OCI-LY1 (cell line): ENCODE results near the gene ZNF502.

Experiments
- H2AFZ ChIP-seq: fragments of 200-600 bp; sonication (generic), shearing (Covaris generic); 2 replicates; pipeline ENCODE4 v1.6.0; 2014; ENCODE audit warnings: antibody characterized with exemption, mild to moderate bottlenecking, low read length
- H3F3A ChIP-seq: fragments of 200-600 bp; sonication (generic), shearing (Covaris generic); 2 replicates; pipeline ENCODE4 v1.6.0; 2014; ENCODE audit warnings: mild to moderate bottlenecking, antibody characterized with exemption, low read length, moderate library complexity; ENCODE audit not compliant: insufficient read depth
- H3K27ac ChIP-seq: fragments of 200-600 bp; sonication (generic); 2 replicates; pipeline ENCODE4 v1.5.1; 2014; ENCODE audit warnings: low read length, mixed run types, mild to moderate bottlenecking, low read depth; ENCODE audit not compliant: poor library complexity, severe bottlenecking
- H3K27me3 ChIP-seq: fragments of 200-600 bp; sonication (generic); 2 replicates; pipeline ENCODE4 v1.6.0; 2014; ENCODE audit warnings: antibody characterized with exemption, mild to moderate bottlenecking, low read length, moderate library complexity; ENCODE audit not compliant: insufficient read depth
- H3K36me3 ChIP-seq: fragments of 200-600 bp; sonication (generic); 2 replicates; pipeline ENCODE4 v1.6.1; 2014; ENCODE audit warnings: mild to moderate bottlenecking, antibody characterized with exemption, low read length, moderate library complexity, mixed read lengths; ENCODE audit not compliant: insufficient read depth
- H3K4me1 ChIP-seq: fragments of 200-600 bp; sonication (generic); 2 replicates; pipeline ENCODE4 v1.5.1; 2014; ENCODE audit warnings: mild to moderate bottlenecking, low read length, moderate library complexity; ENCODE audit not compliant: insufficient read depth, severe bottlenecking
- H3K4me2 ChIP-seq: fragments of 200-600 bp; sonication (generic), shearing (Covaris generic); 2 replicates; pipeline ENCODE4 v1.6.1; 2014; ENCODE audit warnings: low read length
- H3K4me3 ChIP-seq: fragments of 200-600 bp; sonication (generic); 2 replicates; pipeline ENCODE4 v1.5.1; 2014; ENCODE audit warnings: low read length, low read depth, mild to moderate bottlenecking, mixed read lengths; ENCODE audit not compliant: poor library complexity, severe bottlenecking
- H3K79me2 ChIP-seq: fragments of 200-600 bp; shearing (Covaris generic); 2 replicates; pipeline ENCODE4 v1.6.1; 2016; ENCODE audit warnings: mixed run types, low read length, mixed read lengths; ENCODE audit not compliant: insufficient read depth
- H3K9ac ChIP-seq: fragments of 200-600 bp; sonication (generic), shearing (Covaris generic); 2 replicates; pipeline ENCODE4 v1.6.1; 2014; ENCODE audit warnings: mild to moderate bottlenecking, low read length, mixed read lengths
- H3K9me2 ChIP-seq: fragments of 200-600 bp; sonication (generic), shearing (Covaris generic); 2 replicates; pipeline ENCODE4 v1.6.1; 2014; ENCODE audit warnings: low read depth, mild to moderate bottlenecking, low read length, mixed read lengths
- H3K9me3 ChIP-seq: fragments of 200-600 bp; shearing (Covaris generic); 2 replicates; pipeline ENCODE4 v1.6.1; 2014; ENCODE audit warnings: low read length, mixed read lengths
- H4K20me1 ChIP-seq: fragments of 200-600 bp; sonication (generic), shearing (Covaris generic); 2 replicates; pipeline ENCODE4 v1.6.0; 2016; ENCODE audit warnings: mild to moderate bottlenecking, low read length; ENCODE audit not compliant: insufficient read depth
- EZH2 ChIP-seq: fragments of 200-600 bp; sonication (generic), shearing (Covaris generic); IDR thresholded peaks from 2 replicates; pipeline ENCODE4 v1.8.0; 2017; ENCODE audit warnings: borderline replicate concordance, mixed run types, mild to moderate bottlenecking, antibody characterized with exemption, low read length, moderate library complexity, mixed read lengths
- TF ChIP-seq, protein P1 (sequence below): fragments of 200-600 bp; sonication (generic), shearing (Covaris generic); IDR thresholded peaks from 2 replicates; pipeline ENCODE4 v1.5.1; 2017; ENCODE audit warnings: mild to moderate bottlenecking, antibody characterized with exemption, low read length, moderate library complexity, mixed read lengths

Gene ZNF502

GRCh38 chr3:44687898-44688297 is 24.6 kb upstream of the ZNF502 start:
- no peaks in the 10 kb centered on the region for H3F3A ChIP-seq
- H4K20me1 ChIP-seq = no peaks in the 10 kb centered on the region
- H3K79me2 ChIP-seq = no peaks in the 10 kb centered on the region
- no peaks in the 10 kb centered on the region for H3K9me2 ChIP-seq
- H3K27me3 ChIP-seq = no peaks in the 10 kb centered on the region
- no peaks in the 10 kb centered on the region for H3K4me1 ChIP-seq
- H2AFZ ChIP-seq = no peak overlapping the region
- no peak overlapping the region for H3K9ac ChIP-seq
- H3K4me3 ChIP-seq = no peak overlapping the region
- TF ChIP-seq, protein P1, sequence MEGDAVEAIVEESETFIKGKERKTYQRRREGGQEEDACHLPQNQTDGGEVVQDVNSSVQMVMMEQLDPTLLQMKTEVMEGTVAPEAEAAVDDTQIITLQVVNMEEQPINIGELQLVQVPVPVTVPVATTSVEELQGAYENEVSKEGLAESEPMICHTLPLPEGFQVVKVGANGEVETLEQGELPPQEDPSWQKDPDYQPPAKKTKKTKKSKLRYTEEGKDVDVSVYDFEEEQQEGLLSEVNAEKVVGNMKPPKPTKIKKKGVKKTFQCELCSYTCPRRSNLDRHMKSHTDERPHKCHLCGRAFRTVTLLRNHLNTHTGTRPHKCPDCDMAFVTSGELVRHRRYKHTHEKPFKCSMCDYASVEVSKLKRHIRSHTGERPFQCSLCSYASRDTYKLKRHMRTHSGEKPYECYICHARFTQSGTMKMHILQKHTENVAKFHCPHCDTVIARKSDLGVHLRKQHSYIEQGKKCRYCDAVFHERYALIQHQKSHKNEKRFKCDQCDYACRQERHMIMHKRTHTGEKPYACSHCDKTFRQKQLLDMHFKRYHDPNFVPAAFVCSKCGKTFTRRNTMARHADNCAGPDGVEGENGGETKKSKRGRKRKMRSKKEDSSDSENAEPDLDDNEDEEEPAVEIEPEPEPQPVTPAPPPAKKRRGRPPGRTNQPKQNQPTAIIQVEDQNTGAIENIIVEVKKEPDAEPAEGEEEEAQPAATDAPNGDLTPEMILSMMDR = no peak
- no peak for TF ChIP-seq EZH2
- no peak overlapping the region for H3K4me2 ChIP-seq
- no peak overlapping the region for H3K27ac ChIP-seq
- H3K36me3 ChIP-seq = peaks cover 3% of the 10 kb centered on the region; the same call in 1 of the 2 replicates
- 0 out of 2 replicates have a peak, but pooled peaks cover 6% of the 10 kb centered on the region for H3K9me3 ChIP-seq

DNA sequence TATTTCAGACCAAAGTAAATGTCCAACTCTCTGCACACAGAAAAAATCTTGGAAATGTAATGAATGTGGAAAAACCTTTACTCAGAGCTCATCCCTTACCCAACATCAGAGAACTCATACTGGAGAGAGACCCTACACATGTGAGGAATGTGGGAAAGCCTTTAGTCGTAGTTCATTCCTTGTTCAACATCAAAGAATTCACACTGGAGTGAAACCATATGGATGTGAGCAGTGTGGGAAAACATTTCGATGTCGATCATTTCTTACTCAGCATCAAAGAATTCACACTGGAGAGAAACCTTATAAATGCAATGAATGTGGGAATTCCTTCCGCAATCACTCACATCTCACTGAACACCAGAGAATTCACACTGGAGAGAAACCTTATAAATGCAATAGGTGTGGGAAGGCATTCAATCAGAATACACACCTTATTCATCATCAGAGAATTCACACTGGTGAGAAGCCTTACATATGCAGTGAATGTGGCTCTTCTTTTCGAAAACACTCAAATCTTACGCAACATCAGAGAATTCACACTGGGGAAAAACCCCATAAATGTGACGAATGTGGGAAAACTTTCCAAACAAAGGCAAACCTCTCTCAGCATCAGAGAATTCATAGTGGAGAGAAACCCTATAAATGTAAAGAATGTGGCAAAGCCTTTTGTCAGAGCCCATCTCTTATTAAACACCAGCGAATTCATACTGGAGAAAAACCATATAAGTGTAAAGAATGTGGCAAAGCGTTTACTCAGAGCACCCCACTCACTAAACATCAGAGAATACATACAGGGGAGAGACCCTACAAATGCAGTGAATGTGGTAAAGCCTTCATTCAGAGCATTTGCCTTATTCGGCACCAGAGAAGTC is 9.0 kb downstream of the ZNF502 start:
- H3F3A ChIP-seq = no peaks in the 10 kb centered on the region
- no peak overlapping the region for H2AFZ ChIP-seq
- no peak overlapping the region for H3K9ac ChIP-seq
- no peaks in the 10 kb centered on the region for H3K4me1 ChIP-seq
- H3K9me3 ChIP-seq = peaks cover 46% of the 10 kb centered on the region
- H3K4me3 ChIP-seq = no peak overlapping the region
- H4K20me1 ChIP-seq = no peaks in the 10 kb centered on the region
- no peaks in the 10 kb centered on the region for H3K36me3 ChIP-seq
- H3K27me3 ChIP-seq = no peaks in the 10 kb centered on the region
- H3K9me2 ChIP-seq = no peaks in the 10 kb centered on the region
- H3K27ac ChIP-seq = no peak overlapping the region
- H3K79me2 ChIP-seq = no peaks in the 10 kb centered on the region
- no peak for TF ChIP-seq EZH2
- TF ChIP-seq, protein P1 = no peak
- H3K4me2 ChIP-seq = no peak overlapping the region

- no peak for TF ChIP-seq EZH2
- TF ChIP-seq, protein P1 = no peak
- peaks cover 43% of the 10 kb centered on the region for H3K9me3 ChIP-seq
Observed at GRCh38 chr3:44722103-44722401, 9.6 kb downstream of the ZNF502 start.

More at GRCh38 chr3:44722103-44722401, 9.6 kb downstream of the ZNF502 start:
- no peaks in the 10 kb centered on the region for H3F3A ChIP-seq
- no peaks in the 10 kb centered on the region for H3K36me3 ChIP-seq
- H4K20me1 ChIP-seq = no peaks in the 10 kb centered on the region
- no peak overlapping the region for H3K27ac ChIP-seq
- H3K9me2 ChIP-seq = no peaks in the 10 kb centered on the region
- H3K4me3 ChIP-seq = no peak overlapping the region
- H3K27me3 ChIP-seq = no peaks in the 10 kb centered on the region
- H3K4me1 ChIP-seq = no peaks in the 10 kb centered on the region
- H3K4me2 ChIP-seq = no peak overlapping the region
- no peak overlapping the region for H2AFZ ChIP-seq
- H3K9ac ChIP-seq = no peak overlapping the region
- H3K79me2 ChIP-seq = no peaks in the 10 kb centered on the region
